Upper lobe of right lung (tissue), 1 donor: ENCODE data around the gene PBX1. TPM values are rescaled to one million over a fixed set of nuclear protein-coding genes. Genes with fewer than 3 reads are reported as not detected.

ENCODE experiments used
- ATAC-seq: fragments of 200-7000 bp; cut with Tn5 transposase; one replicate; pipeline ENCODE4 v1.9.1; 2020; ENCODE audit warnings: mild to moderate bottlenecking, moderate library complexity
- DNase-seq: peaks from one replicate; pipeline ENCODE4 v3.0.0-alpha.2; 2020
- H3K27ac ChIP-seq: fragments of 200-600 bp; one replicate; pipeline ENCODE4 v1.8.0; 2022
- H3K27me3 ChIP-seq: fragments of 200-600 bp; one replicate; pipeline ENCODE4 v1.8.0; 2022; ENCODE audit warnings: mild to moderate bottlenecking
- H3K36me3 ChIP-seq: fragments of 200-600 bp; one replicate; pipeline ENCODE4 v1.8.0; 2022
- H3K4me1 ChIP-seq: fragments of 200-600 bp; one replicate; pipeline ENCODE4 v1.8.0; 2022
- H3K4me3 ChIP-seq: fragments of 200-600 bp; one replicate; pipeline ENCODE4 v1.8.0; 2022; ENCODE audit warnings: mild to moderate bottlenecking
- H3K9me3 ChIP-seq: fragments of 200-600 bp; one replicate; pipeline ENCODE4 v1.8.0; 2022
- CTCF ChIP-seq: fragments of 200-600 bp; IDR thresholded peaks from one replicate; pipeline ENCODE4 v1.8.0; 2022; ENCODE audit warnings: antibody characterized with exemption
- intact Hi-C: fragments of 100-400 bp; cut with DNase I; formaldehyde crosslinking; loops from one replicate; pipeline ENCODE4 v1.11.0; 2022
- total RNA-seq: library from RNA; stranded (reverse); fragmentation: NEBNext Ultra II Directional; extraction: Animal tissue kit (Norgen Biotek cat#: 25700); gene quantifications from one replicate; pipeline ENCODE4 v1.2.1, GENCODE V29; 2021
- donor health status: DM: no; HTN: yes; CAD: no; lungs with severe emphysema.

Gene PBX1
- total RNA-seq, 1 donor from 2014 or later, result 56.7 TPM

GRCh38 chr1:164583196-164583595, 24.2 kb downstream of the PBX1 start:
- DNase-seq (no peak), ATAC-seq (no peak)
- H3K4me3 ChIP-seq, result no peak overlapping the region
- no peaks in the 10 kb centered on the region for H3K27me3 ChIP-seq
- peaks cover 12% of the 10 kb centered on the region for H3K36me3 ChIP-seq
- no peak overlapping the region for H3K27ac ChIP-seq
- intact Hi-C loops, result no loop called here
- H3K9me3 ChIP-seq, result no peaks in the 10 kb centered on the region
- peaks cover 7% of the 10 kb centered on the region for H3K4me1 ChIP-seq
- no peak for TF ChIP-seq CTCF

- H3K9me3 ChIP-seq, result no peaks in the 10 kb centered on the region
- peaks cover 12% of the 10 kb centered on the region for H3K36me3 ChIP-seq
Observed at GRCh38 chr1:164583835-164584539, 25.0 kb downstream of the PBX1 start.

GRCh38 chr1:164586591-164586990, 27.6 kb downstream of the PBX1 start:
- ATAC-seq (no peak), DNase-seq (no peak)
- intact Hi-C loops, result no loop called here
- no peak overlapping the region for H3K4me3 ChIP-seq
- TF ChIP-seq CTCF, result no peak
- H3K36me3 ChIP-seq, result peaks cover 12% of the 10 kb centered on the region
- no peaks in the 10 kb centered on the region for H3K27me3 ChIP-seq
- H3K9me3 ChIP-seq, result no peaks in the 10 kb centered on the region
- peaks cover 16% of the 10 kb centered on the region for H3K4me1 ChIP-seq
- H3K27ac ChIP-seq, result no peak overlapping the region

More at GRCh38 chr1:164583835-164584539, 25.0 kb downstream of the PBX1 start:
- peaks cover 14% of the 10 kb centered on the region for H3K4me1 ChIP-seq
- ATAC-seq, result no peak
- intact Hi-C loops, result no loop called here
- no peaks in the 10 kb centered on the region for H3K27me3 ChIP-seq
- no peak for DNase-seq
- TF ChIP-seq CTCF, result no peak
- no peak overlapping the region for H3K4me3 ChIP-seq
- no peak overlapping the region for H3K27ac ChIP-seq

GRCh38 chr1:164587617-164588501, 28.9 kb downstream of the PBX1 start:
- no peak overlapping the region for H3K27ac ChIP-seq
- intact Hi-C loops, result no loop called here
- ATAC-seq (peak; percentile 28), DNase-seq (no peak)
- no peak for TF ChIP-seq CTCF
- H3K36me3 ChIP-seq, result peaks cover 12% of the 10 kb centered on the region
- H3K4me3 ChIP-seq, result no peak overlapping the region
- no peaks in the 10 kb centered on the region for H3K9me3 ChIP-seq
- H3K4me1 ChIP-seq, result peaks cover 23% of the 10 kb centered on the region
- no peaks in the 10 kb centered on the region for H3K27me3 ChIP-seq

GRCh38 chr1:164588516-164589341, 29.7 kb downstream of the PBX1 start:
- intact Hi-C loops, result no loop called here
- peak overlapping the region; percentile 59 for H3K27ac ChIP-seq
- no peak for TF ChIP-seq CTCF

More at GRCh38 chr1:164588516-164589341, 29.7 kb downstream of the PBX1 start:
- DNase-seq (peak; percentile 72), ATAC-seq (peak; percentile 56)
- Histone ChIP-seq H3K4me3 (peak overlapping the region; percentile 11), H3K27me3 (no peaks in the 10 kb centered on the region), H3K9me3 (no peaks in the 10 kb centered on the region), H3K36me3 (peaks cover 12% of the 10 kb centered on the region), H3K4me1 (peaks cover 23% of the 10 kb centered on the region)
